Endometrial microvascular endothelial cells (primary cell): ENCODE results near the gene GGTLC2. TPM values are rescaled to one million over a fixed set of nuclear protein-coding genes. Genes with fewer than 3 reads are reported as not detected.

Experiments
- in situ Hi-C: cut with HindIII; loops from 2 replicates; pipeline ENCODE4 v1.10.0; 2017; ENCODE audit warnings: low sequenced_read_pairs, low pct_unique_long_range_greater_than_20kb; ENCODE audit errors: inconsistent ontology term
- total RNA-seq: library from RNA; depleted of rRNA; stranded (reverse); fragments of >200 nt; gene quantifications from one replicate; pipeline ENCODE4 v1.2.3, GENCODE V29; 2015; ENCODE audit errors: inconsistent ontology term

Gene GGTLC2
- total RNA-seq, 1 donor from 2014 or later, result not detected

- in situ Hi-C loops, result no loop called here
These were observed 19.7 kb downstream of the GGTLC2 start for GRCh38 chr22:22663861-22664800.

GRCh38 chr22:22666307-22667091 is 22.1 kb downstream of the GGTLC2 start:
- in situ Hi-C loops, result no loop called here

GRCh38 chr22:22667966-22668880 is 23.8 kb downstream of the GGTLC2 start:
- in situ Hi-C loops, result no loop called here

- in situ Hi-C loops, result no loop called here
These were observed 24.7 kb downstream of the GGTLC2 start for GRCh38 chr22:22669093-22669492.

GRCh38 chr22:22670076-22670795 is 25.8 kb downstream of the GGTLC2 start:
- in situ Hi-C loops, result no loop called here

- in situ Hi-C loops, result no loop called here
These were observed 27.1 kb downstream of the GGTLC2 start for GRCh38 chr22:22671506-22671905.

GRCh38 chr22:22673099-22673498 is 28.7 kb downstream of the GGTLC2 start:
- in situ Hi-C loops, result no loop called here

- in situ Hi-C loops, result no loop called here
These were observed 29.2 kb downstream of the GGTLC2 start for GRCh38 chr22:22673628-22674027.

GRCh38 chr22:22674467-22674866 is 30.1 kb downstream of the GGTLC2 start:
- in situ Hi-C loops, result no loop called here

- in situ Hi-C loops, result no loop called here
These were observed 34.6 kb downstream of the GGTLC2 start for GRCh38 chr22:22678970-22679369.

- in situ Hi-C loops, result no loop called here
These were observed 36.0 kb downstream of the GGTLC2 start for GRCh38 chr22:22680396-22680795.

- in situ Hi-C loops, result no loop called here
These were observed 36.9 kb downstream of the GGTLC2 start for GRCh38 chr22:22681221-22681739.

- in situ Hi-C loops, result no loop called here
These were observed 37.8 kb downstream of the GGTLC2 start for GRCh38 chr22:22682196-22682595.

- in situ Hi-C loops, result no loop called here
These were observed 38.6 kb downstream of the GGTLC2 start for GRCh38 chr22:22682807-22683667.

- in situ Hi-C loops, result no loop called here
These were observed 39.4 kb downstream of the GGTLC2 start for GRCh38 chr22:22683668-22684361.
